CD4-positive, alpha-beta T cell treated with Interleukin-4 for 4 hours (primary cell): ENCODE measurements around the gene C20orf141.
"Not testable (repeated sequence)": the region's sequence is repeated elsewhere in the genome, so short reads cannot be mapped to it uniquely, and the experiment has no call there.

Source experiments
- DNase-seq: peaks from one replicate; pipeline ENCODE4 v3.0.0-alpha.2; 2020

C20orf141 gene

DNA sequence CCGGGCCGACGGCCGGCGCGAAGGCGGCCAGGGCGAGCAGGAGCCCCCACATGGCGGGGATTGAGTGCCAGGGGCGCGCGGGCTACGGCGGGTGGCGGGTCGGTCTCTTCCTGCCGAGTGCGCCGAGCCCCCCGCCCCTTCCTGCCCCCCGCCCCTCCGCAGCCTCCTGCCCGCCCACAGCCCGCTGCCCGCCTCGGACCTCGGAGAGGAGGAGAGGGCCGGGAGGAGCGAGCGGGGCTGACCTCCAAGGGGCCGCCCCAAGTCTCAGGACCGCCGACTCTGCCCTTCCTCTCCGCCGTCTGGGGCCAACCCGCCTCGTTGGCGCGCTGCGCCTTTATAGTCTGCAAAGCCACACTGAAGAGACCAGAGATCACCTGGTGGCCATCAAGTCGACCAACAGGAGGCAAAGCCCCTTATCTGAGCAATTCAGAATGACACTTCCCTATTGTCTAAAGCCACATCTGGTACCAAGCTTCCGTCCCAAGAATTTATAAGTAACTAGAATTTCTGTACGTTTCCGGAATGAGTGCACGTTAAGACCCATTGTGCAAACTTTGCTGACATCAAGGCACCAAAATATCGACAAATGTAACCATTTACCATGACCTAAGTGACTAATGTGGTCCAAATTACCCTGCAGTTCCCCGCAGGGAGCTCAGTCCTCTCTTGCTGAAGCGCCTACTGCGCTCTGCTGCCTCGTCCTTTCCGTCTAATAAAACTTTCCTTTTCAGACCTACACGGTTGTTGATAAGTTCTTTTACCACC, 14.1 kb upstream of the C20orf141 start, which contains the start of gene CPXM1:
CPXM1 (minus strand) TSS at position 107 of the 765 bp plus-strand sequence; CDS start at position 52, 55 bp downstream.
- no peak for DNase-seq

DNA sequence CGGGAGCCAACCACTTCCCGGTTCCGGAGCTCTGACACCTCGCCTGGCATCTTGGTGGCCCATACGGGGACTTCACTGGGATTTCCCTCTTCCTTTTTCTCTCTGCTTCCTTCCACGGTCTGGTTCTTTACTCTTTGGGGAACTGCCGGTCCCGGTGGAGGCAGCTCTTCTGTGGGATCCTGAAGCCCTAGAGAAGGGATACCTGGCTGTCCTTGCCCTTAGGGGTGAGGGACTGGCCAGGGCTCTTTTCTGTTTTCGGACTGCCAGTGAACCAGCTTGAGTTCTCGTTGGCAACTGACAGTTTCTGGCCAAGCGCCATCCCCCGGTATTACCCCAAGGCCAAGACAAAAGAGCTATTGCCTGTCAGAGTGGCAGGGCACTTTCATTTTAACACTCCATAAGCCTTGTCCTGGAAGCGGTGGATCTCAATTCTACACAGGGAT, 13.5 kb upstream of the C20orf141 start:
- no peak for DNase-seq

DNA sequence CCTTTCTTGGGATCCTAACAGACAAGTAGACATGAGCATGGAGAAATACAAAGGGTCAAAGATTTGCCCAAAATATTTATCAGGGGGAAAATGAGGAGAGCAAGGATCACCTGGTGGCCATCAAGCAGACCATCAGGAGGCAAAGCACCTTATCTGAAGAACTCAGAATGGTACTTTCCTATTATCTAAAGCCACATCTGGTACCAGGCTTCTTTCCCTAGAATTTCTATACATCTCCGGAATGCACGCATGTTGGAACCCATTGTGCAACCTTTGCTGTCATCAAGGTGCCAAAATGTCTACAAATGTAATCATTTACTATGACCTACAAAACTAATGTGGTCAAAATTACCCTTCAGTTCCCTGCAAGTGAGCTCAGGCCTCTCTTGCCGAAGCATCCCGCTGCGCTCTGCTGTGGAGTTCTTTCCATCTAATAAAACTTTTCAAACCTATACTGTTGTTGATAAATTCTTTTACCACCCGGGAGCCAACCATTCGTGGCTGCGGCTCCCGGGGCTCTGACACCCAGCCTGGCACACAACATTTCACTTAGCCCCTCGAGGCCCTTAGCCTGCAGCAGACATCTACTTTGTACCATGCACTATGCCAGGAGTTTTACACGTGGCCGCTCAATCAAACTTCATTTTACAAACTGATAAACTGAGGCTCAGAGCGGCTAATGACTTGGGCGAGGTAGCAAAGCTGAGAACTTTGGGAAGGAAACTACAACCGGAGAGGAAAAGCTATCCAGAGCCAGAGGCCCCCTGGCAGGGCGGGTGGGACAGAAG, 10.6 kb upstream of the C20orf141 start:
- no peak for DNase-seq

DNA sequence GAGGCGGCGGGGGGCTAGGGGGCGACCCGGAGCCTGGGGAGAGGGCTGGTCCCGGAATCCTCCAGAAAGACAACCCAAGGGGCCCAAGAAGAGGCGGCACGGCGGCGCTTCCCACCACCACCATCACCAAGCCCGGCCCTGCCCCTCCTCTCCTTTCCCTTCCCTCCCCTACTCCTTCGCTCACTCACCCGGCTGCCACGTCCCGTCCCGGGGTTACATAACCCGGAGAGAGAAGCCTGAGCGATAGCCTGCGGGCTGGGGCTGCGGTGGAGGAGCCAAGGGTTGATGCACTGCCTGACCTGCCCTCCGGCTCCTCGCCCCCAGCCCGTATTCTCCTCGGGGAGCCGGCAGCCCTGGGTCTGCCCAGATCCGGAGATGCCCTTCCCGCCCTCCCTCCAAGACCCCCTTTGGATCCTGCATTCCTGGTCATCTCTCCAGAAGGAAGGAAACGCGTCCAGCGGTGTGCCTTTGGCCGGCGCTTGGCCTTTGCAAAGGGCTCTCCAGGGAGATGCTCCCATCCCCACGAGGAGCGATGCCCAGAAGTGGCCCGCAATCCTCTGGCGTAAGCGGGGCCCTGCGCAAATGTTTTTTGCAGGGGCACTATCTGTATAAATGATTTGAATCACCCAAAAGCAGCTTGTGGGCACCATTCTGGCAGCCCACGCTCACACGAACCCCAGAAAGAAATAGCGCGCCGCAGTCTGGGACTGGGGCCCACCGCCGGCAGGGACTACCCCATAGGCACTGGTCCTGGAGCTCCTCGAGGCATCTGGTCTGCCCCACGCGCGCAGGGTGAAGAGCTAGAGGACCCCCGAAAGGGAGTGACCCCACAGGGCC, 9.7 kb upstream of the C20orf141 start:
- no peak for DNase-seq

DNA sequence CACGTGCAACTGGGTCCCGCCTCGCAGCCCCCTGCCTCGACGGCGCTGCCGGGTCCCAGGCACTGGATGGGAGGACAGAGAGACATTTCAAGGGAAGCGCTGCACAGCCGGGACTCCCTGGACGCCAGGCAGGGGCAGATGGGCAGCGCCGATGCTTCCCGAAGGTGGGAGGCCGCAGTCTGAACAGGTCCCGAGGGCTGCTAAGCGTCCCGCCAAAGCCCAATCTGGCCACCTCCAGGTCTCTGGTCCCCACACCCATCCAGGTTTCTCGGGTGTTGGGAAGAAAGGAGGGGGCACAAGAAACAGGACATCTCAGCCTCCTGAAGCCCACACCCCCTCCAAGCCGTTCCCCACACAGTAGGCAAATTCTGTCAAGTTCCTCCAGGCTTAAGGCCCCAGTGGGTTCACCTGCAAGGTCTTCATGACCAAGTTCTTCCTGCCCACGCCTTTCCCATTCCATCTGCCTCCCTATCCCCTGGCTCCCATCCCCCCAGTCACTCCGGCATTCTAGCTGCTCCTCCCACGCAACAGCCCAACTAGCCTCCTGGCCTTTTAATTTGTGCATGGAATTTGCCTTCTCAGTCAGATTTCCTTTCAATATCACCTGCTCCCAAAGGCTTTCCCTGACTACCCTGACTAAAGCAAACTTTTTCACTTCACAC, 9.0 kb upstream of the C20orf141 start:
- no peak for DNase-seq

DNA sequence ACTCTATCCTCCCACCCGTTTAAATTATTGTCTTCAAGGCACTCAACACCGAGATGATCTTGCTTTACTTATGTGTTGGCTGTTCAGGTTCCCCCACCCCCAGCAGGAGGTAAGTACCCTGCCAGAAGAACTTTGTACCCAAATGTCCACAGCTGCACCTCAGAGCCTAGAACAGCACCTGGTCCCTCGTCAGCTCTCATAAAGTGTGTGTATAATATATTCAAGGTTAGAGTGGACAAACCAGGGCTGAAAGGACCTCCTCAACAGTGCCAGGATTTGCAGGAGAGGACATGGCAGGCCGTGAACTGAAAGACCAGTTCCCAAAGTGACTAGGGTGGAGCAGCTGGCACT, 8.5 kb upstream of the C20orf141 start:
- no peak for DNase-seq

DNA sequence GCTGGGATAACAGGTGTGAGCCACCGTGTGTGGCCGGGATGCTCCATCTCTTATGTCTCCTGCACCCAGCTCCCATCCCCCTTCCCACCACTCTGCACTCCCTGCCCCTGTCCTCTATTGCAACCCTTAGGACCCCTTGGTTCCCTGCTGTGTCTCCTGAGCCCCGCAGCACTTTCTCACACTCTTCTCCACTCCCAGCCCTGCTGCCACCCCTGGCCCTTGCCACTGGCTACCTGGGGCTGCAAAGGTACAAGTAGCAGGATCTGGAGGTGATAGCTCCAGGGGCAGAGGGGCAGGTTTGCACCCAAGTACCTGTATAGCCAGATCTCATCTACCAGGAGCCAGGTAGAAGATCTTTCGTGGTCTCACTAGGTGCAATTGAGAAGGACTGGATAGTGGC, 7.8 kb upstream of the C20orf141 start:
- no peak for DNase-seq

DNA sequence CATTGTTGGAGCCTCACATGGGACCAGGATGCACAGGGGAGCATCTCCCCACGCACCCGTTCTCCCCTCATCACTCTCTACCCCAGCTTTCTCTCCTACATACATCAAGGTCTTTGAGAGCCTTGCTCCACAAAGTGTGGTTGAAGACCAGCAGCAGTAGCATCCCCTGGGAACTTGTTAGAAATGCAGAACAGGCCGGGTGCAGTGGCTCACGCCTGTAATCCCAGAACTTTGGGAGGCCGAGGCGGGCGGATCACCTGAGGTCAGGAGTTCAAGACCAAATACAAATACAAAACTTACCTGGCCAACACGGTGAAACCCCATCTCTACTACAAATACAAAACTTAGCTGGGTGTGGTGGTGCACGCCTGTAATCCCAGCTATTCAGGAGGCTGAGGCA, 6.9 kb upstream of the C20orf141 start:
- DNase-seq: not testable (repeated sequence)

DNA sequence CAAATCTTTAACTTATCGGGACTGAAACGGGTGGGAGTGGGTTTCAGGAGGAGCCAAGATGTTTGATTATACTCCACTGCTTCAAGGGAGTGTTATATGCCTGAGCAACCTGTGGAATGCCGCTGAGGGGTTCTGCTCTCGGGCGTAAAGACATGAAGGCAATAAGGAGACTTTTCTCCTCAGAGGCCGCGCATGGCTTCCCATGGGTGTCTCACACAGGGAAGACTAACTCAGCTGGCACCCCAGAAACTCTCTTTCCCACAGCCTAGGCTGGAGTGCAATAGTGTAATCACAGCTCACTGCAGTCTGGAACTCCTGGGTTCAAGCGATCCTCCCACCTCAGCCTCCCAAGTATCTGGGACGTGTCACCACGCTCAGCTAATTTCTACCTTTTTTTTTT, 5.1 kb upstream of the C20orf141 start:
- no peak for DNase-seq

DNA sequence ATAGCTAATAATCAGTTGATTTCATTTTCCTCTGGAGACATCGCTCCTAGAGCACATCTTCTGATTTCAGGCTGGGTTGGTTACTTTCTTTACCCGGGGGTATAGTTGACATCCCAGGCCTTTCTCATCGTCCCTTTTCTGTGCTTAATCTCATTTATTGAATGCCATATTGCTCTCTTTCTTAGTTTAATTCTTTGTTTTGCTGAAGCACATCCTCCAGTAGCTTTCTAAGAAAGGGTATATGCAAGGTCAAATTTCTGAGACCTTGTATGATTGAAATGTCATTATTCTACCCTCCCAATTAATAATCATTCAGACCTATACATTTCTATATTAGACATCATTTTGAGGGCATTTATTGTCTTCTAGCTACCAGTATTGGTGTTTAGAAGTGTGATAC, 2.6 kb upstream of the C20orf141 start:
- DNase-seq: no peak

DNA sequence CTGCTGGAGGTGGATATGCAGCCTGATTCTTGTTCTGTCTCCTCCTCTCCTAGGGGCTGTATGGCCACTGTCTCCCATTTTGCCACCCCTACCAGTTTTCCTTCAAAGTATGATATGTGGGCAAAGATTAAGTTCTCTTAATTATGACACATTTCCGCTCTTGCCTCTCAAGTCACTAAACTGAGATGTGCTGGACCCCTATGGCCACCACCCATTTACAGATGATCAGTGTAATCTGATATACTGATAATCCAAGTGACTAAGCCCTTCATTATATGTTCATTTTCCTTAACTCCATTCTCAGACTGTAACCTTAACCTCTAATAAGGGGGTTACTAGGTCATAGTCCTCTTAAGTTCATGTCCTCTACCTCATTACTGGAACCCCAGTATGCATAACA, 711 bp upstream of the C20orf141 start:
- no peak for DNase-seq

DNA sequence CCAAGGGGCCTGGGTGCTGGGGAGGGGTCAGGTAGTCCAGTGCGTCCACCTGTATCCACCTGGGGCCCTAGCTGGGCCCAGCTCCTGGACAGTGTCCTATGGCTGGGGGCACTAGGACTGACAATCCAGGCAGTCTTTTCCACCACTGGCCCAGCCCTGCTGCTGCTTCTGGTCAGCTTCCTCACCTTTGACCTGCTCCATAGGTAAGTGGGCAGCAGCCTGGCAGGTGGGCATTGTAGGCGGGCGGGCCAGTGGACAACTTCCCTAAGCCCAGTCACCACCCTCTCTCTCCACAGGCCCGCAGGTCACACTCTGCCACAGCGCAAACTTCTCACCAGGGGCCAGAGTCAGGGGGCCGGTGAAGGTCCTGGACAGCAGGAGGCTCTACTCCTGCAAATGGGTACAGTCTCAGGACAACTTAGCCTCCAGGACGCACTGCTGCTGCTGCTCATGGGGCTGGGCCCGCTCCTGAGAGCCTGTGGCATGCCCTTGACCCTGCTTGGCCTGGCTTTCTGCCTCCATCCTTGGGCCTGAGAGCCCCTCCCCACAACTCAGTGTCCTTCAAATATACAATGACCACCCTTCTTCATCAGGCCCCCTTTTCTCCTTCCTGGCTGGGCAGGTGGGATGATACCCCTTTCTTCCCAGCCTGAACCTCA, 584 bp downstream of the C20orf141 start:
- no peak for DNase-seq

DNA sequence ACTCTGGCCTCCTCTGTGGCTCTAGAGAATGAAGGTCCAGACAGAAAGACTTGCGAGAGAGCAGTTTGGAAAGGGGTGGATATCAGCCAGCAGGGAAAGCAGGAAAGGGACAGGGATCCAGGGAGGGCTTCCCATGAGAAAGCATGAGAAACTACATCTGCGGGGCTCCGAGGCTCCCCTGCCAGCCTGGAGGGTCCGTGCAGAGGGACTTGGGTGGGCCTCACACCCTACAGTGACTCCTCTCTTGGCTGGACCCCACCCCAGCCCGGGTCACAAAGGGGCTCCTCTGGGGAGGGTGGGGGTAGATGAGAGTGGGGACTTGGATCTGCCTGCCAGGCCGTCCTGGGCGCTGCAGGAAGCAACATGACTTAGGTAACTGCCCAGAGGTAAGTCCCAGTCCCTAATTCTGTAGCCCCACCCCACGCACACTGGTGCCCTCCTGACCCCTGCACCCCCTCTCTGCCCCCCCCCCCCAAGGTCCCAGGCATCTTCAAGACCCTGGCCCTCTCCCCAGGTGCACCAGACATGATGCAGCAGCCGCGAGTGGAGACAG, 1.3 kb downstream of the C20orf141 start, which contains the start of gene TMEM239:
TMEM239 (plus strand) TSS at position 335 of the 553 bp plus-strand sequence; CDS start at position 526, 191 bp downstream.
- no peak for DNase-seq

DNA sequence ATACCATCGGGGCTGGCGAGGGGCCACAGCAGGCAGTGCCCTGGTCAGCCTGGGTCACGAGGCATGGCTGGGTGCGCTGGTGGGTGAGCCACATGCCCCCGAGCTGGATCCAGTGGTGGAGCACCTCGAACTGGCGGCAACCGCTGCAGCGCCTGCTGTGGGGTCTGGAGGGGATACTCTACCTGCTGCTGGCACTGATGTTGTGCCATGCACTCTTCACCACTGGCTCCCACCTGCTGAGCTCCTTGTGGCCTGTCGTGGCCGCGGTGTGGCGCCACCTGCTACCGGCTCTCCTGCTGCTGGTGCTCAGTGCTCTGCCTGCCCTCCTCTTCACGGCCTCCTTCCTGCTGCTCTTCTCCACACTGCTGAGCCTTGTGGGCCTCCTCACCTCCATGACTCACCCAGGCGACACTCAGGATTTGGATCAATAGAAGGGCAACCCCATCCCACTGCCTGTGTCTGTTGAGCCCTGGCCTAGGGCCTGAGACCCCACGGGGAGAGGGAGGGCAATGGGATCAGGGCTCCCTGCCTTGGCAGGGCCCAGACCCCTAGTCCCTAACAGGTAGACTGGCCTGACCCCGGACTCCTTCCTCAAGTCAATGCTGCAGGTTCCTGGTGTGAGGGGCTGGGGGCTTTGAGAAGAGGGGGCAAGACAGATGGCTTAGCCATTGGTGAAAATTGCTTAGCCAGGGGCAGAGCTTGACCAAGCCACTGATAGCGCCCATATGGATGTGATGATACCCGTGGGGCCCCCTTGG, 2.0 kb downstream of the C20orf141 start:
- DNase-seq: no peak

DNA sequence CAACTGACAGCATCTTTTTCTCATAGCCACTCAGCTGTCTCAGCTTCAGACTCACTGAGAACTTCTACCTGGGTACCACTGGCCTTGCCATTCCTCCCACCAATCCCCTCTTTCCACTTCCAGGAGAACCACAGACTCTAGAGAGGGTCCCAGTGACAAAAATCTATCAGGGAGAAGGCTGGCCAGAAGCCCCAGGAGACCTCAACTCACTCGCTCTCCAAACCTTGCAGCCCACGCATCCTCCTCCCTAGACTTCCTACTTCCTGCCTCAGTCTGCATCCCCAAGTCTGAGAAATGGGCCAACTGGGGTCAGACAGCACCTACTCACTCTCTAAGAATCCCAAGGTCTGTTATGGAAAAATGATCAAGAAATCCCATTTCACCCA, 2.5 kb downstream of the C20orf141 start:
- DNase-seq: no peak

DNA sequence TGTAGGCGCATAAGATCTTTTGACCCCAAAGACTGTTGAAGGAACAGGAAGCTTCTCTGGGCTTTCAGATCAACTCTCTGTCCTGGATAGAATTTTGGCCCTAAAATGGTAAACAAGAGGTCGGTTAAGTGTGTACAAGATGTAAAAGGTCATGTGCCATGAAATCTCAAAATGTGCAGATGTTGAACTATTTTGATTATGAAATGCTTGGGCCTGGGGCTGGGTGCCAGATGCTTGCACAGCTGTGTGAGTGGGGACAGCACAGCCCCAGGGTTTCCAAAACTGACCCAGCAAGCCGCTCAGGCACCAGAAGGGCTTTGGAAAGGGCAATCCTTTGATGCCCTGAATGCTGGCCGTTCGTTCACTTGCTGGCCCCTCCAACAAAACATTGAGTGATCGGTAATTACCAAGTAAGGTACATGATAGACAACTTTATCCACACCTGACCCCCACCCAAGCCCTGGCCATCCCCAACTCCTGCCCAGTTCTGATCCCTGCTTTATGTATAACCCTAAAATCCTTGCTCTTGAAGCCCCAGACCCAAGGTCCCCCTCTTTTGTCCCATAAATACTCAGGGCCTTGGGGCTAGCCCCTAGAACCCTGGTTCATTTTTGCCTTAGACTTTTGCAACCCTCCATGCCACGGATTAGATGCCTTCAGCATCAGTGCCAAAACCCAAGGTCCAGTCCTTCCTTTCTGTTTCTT, 3.3 kb downstream of the C20orf141 start:
- DNase-seq: no peak

DNA sequence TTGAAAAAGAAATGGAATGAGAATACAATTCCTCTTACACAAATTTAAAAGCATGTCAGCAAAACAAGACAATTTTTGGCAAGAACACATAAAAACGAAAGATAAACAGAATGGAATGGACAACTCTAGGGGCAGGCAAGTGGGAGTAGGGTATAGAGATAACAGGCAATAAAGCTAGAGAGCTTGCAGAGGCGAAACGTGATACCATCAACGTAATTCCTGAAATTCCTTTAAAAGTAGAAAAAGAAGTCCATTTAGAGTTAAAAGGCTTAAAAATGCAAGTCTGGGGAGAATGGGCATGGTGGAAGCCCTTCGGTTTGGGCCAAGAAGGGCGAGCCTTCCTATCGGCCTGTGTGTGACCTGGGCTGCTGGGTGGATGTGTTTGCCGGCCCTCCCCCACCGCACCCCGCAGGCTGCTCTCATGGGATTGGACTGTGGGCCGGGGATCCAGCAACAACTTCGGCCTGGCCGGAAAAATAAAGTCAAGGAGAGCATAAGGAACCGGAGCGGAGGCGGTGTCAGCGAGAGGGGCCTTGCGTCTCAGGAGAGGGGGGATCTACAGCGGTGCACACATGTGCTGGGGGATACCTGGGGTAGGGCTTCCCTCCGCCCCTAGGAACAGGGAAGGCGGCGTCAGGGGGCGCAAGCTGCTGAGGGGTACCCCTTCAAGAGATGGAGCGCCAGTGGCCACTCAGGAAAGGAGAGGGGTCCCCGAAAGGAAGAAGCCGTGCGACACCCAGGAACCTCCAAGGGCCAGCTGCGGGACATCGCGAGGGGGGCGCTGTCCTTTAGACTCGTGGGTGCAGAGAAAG, 5.5 kb downstream of the C20orf141 start:
- DNase-seq: no peak

DNA sequence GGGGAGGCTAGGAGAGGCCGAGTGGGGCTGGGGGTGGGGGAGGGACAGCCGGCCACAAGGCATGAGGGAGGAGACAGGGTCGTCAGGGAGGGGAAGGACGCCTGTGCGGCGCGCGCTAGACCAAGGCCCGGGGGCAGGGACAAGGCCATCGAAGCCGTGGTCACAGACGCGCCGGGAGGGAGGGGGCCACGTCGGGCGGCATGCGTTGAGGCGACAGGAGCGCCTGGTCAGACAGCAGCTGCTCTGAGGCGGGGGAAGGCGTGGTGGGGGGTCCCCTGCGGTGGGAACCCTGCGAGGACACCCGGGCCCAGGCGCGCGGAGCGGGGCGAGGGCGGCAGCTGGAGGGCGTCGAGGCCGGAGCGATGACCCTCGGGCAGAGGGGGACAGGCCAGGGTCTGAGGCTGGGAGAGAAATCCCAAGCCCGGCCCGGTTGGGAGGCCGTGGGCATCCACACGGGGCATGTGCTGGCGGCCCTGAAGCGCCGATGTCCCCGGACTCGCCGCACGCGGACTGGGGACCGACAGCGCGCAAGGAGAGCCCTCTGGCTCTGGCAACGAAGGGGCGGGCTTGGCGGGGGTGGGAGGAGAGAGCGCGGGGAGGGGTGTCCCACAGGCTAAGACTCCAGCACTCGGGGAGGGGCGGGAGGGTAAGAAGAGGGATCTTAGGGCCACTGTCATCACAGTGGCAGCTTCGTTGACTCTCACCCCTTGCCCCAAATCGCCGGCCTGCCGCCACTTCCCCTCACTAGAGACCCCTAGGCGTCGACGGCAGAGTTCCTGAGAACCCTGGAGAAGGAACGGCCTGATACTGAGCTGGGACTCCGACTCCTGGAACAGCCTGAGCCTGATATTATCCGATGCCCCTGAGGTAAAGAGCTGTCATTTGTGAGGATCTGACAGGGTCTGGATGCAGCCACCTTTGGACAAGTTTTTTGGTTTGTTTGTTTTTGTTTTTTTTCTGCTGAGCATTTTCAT, 6.4 kb downstream of the C20orf141 start:
- no peak for DNase-seq
